NCI-H2107 treated with DMSO at 0.1 percent for 48 hours (cell line): Measurements from ENCODE around the gene CTU1.

Source experiments
- DNase-seq: peaks from one replicate; lab custom pipeline; 2025; ENCODE audit not compliant: unreplicated experiment; lab: John Stamatoyannopoulos, UW

CTU1 gene

DNA sequence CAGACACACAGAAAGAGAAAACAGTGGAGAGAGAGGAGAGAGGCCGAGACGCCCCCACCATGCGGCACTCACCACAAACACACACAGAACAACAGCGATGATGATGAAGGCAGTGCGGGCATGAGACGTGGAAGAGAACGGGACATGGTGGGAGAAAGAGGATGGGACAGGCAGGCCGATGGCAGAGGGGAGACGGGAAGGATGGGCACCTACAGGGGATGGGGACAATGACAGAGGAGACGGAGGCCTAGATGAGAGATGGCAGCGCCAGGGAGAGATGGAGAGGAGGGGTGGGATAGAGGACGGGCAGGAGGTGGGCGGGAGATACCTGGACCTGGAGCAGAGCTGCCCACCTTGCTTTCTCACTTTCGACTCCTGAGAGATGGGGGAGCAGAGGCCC lies 24.4 kb downstream of the CTU1 start:
- no peak for DNase-seq

GRCh38 chr19:51083181-51083580 lies 25.0 kb downstream of the CTU1 start:
- no peak for DNase-seq

GRCh38 chr19:51082611-51083010 lies 25.6 kb downstream of the CTU1 start, which contains the start of gene KLK14:
Gene KLK14, minus strand, starts transcription at chr19:51082887. Its CDS starts 273 bp downstream, at chr19:51082614.
- DNase-seq = no peak

DNA sequence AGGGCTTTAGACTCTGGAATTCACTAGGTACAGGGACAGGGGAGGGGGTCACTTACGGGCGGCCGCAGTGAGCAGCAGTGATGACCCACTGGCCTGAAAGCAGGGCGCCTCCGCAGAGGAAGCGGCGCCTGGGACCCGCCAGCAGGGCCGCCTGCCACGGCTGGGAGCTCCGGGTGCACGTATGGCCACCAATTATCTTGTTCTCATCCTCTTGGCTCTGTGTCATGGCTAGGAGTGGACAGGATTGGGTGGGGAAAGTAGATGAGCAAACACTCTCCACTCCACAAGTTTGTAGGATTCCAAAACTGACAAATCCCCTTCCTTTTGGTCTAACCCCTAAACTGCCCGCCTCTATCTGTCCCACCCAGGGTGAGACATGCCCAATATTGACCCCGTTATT lies 26.7 kb downstream of the CTU1 start:
- DNase-seq = no peak

DNA sequence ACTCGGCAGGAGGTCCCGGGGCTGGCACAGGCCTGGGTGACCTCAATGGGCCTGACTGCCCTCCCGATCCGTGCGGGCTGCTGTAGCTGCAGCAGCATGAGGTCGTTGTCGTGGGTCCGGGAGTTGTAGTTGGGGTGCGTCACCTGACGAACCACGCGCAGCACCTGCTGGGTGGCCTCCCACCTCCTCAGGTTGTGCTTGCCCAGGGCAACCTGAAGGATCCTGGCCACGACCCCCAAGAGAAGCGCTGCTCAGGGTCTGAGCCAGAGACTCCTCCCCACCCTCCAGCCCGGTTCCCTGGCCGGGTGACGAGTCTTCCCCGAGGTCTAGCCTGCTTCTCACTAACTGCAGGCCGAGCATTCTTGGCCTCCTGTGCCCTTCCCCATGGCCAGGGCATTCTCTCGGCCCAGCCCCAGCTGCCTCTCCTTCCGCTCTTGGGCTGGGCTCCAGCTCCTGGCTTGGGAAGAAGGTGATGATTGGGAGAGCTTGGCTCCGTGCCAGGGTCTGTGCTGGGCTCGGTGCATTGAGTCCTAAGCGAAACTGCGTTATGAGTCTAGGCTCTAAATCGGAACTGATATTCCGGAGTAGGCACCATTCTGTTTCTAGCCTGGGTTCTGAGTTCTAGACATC lies 28.6 kb downstream of the CTU1 start:
- no peak for DNase-seq

DNA sequence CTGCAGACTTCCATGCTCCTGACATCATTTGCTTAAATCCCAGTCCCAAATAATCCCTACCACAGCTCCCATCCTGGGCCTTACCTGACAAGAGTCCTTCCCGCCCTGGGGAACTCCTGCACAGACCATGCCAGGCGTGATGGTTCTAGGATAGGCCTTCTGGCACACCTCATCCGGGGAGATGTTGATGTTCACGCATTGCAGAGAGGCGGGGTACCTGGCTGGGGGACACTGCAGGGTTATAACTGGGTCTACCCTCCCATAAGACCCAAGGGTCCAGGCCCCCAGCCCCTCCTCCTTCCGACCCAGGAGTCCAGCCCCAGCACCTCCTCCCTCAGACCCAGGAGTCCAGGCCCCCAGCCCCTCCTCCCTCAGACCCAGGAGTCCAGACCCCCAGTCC lies 29.5 kb downstream of the CTU1 start:
- no peak for DNase-seq

GRCh38 chr19:51078104-51078503 lies 30.1 kb downstream of the CTU1 start:
- DNase-seq = no peak

GRCh38 chr19:51076631-51077213 lies 31.5 kb downstream of the CTU1 start:
- no peak for DNase-seq

GRCh38 chr19:51075998-51076397 lies 32.2 kb downstream of the CTU1 start:
- DNase-seq = no peak

DNA sequence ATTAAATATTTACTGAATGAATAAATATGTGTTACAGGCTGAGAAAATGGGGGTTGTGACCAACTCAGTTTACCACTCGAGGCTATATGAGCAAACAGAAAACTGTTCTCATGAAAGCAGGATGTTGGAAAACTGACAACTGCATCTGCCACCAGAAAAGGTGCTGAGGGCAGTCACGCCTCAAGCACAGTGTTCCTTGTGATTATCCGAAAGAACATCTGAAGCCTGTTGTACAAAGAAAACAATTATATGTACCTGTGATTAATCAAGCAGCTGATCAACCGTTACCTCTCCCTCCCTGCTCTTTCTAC lies 37.2 kb downstream of the CTU1 start:
- no peak for DNase-seq

DNA sequence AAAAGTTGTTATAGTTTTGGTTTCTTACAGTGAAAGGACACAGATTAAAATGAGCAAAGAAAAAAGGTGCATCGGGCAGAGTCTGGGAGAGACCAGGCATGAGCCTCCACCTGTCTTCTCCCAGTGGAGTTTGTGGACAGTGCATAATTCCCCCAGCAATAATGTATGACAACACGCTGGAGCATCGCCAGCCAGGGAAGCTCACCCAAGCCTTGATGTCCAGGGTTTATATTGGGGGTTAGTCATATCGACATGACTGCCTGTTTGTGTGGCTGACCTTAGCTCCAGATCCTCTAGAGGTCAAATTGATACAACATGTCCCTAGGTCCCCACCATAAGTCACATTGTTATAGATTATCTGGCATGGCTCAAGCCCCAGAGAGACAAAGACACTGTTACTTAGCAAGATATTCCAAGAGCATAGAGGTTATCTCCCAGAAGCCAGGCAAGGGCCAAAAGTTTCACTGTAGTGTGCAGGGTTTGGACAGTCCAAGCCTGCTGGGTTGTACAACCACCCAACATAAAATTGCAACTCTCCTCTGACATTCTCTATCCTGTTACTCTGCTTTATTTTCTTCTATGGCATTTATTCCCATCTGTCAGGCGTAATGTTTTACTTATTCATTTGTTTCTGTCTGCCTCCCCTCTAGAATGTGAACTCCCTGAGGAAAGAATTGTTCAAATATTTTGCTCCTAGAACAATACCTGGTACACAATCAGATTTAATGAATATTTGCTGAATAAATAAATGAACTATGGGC lies 37.7 kb downstream of the CTU1 start:
- no peak for DNase-seq

DNA sequence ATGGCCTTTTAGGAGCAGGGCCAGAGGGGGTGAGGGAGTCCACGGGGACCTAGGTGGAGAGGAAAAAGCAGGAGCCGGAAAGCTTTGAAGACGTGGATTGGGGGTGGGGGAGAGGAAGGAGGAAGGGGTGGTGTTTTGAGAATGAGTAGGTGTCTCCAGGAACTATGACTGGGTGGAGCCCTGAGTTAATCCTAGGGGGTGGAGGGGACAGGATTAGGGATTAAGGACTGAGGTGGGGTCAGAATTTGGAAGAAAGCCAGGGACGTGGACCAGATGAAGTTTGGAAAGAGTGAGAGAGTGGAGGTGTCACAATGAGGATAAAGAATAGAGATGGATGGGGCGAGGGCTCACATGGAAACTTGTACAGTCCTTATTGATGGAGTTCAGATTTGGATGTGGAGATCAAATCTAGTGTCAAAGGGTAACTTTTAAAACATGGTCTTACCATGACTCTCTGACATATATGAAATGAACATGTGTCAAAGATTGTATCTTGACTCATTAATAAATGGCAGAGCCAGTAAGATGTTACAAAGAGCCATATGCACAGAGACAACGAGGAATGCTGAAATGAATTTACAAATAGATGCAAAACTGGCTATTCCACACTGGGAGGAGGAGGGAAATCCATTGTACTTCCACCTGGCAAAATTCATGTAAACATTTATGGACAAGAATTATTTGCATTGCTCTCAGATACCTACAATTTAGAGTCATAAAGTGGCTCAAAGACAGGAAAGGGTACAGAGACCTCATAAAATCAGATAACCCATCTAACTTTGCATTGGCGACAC lies 41.6 kb downstream of the CTU1 start:
- DNase-seq = no peak

- DNase-seq = no peak
Measured at GRCh38 chr19:51065221-51065960, 42.8 kb downstream of the CTU1 start.

DNA sequence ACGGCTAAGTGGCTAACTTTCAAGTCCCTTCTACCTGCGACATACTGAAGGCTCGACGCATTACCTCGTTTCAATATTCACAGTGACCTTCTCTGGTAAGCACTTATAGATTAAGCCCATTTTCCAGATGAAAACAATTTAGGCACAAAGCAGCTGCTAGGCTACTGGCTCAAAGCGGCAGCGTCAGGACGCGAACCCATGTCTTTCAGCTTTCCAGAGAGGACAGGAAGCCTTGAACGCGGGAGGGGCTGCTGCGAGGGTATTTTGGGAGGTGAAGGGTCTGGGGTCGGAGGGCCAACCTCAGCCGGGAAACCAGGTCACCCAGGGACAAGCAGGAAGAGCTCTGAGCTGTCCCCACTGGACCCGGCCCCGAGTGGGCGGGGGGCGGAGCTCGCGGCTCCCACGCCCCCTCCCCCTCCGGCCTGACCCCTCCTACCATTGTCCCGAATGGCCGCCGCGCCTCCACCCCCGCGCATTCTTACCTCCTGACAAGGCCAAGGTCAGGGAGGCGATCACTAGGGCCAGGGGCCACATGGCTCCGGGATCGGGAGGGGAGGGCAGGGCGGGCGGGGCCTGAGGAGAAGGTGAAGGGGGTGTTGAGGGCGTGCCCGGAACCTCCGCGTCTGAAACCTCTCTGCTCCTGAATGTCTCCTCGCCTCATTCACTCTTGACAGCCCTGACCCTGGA lies 43.5 kb downstream of the CTU1 start, which contains the start of gene KLK13:
Gene KLK13, minus strand, starts transcription at position 559 of the 687 bp plus-strand sequence. Its CDS starts 25 bp downstream, at position 534.
- no peak for DNase-seq

- no peak for DNase-seq
Measured at GRCh38 chr19:51063664-51064063, 44.5 kb downstream of the CTU1 start.

DNA sequence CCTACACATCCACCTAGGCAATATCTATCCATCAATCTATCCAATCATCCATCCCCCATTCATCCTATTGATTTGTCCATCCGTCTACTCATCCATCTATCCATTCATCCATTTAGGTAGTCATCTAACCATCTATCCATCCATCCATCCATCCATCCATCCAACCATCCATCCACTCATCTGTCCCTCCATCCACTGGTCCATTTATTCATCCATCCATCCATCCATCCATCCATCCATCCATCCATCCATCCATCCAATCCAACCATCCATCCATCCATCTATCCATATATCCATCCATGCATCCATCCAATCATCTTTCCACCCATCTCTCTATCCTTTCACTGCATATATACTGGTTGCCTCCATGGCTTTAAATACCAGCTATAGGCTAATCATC lies 47.2 kb downstream of the CTU1 start:
- no peak for DNase-seq

DNA sequence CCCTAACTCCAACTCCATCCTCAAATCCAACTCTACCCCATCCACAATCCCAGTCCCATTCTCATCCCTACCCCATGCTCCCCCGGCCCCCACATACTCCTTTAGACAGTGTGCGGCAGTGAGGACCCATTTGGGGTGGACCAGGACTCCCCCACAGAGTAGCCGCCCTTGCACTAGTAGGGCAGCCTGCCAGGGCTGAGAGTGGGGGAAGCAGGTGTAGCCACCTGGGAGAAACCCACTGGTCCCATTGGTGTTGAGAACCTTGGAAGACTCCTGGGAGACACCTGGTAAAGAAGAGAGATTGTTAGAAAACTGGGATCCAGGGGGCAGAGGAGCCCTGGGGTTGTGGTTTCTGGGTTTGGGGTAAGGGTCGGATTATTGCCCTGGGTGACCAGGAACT lies 47.9 kb downstream of the CTU1 start:
- DNase-seq = no peak

GRCh38 chr19:51059715-51060114 lies 48.5 kb downstream of the CTU1 start:
- no peak for DNase-seq

- DNase-seq = no peak
Measured at GRCh38 chr19:51055866-51056265, 52.3 kb downstream of the CTU1 start.
